Right ventricle myocardium superior (tissue), 1 donor: ENCODE data around the gene SLC1A2. TPM values are rescaled to one million over a fixed set of nuclear protein-coding genes. Genes with fewer than 3 reads are reported as not detected.
A peak's percentile ranks its signal among the peaks of the same experiment; 100 is the strongest.

Experiments used
- ATAC-seq: fragments of 200-7000 bp; cut with Tn5 transposase; one replicate; pipeline ENCODE4 v1.9.1; 2020; ENCODE audit warnings: mild to moderate bottlenecking; ENCODE audit not compliant: poor library complexity
- DNase-seq: peaks from one replicate; pipeline ENCODE4 v3.0.0-alpha.2; 2020
- intact Hi-C: fragments of 100-400 bp; cut with DNase I; formaldehyde crosslinking; loops from one replicate; pipeline ENCODE4 v1.11.2; 2022
- total RNA-seq: library from RNA; stranded (reverse); fragmentation: NEBNext Ultra II Directional; extraction: Animal tissue kit (Norgen Biotek cat#: 25700); gene quantifications from one replicate; pipeline ENCODE4 v1.2.1, GENCODE V29; 2021
- donor health status: DM: no; HTN: yes; CAD: no; lungs with severe emphysema.

SLC1A2 gene
- total RNA-seq, 1 donor from 2014 or later: 2.0 TPM

DNA sequence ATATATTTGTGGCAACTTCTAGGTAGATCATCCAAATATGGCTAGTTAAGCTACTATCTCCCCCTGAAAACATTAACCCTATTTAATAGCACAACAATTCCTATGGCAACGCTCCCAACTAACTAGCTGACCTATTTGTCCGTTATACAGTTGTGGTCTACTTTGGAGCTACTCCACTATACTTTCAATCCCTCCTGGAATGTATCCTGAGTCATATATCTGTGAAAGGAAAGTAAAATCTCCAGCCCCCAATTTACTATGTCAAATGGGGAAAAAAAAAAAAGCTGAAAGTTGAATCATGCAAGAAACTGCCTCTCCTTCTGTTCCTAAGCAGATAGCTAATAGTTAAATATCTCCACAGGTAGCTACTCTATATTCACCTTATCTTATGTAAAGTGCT is 151.9 kb downstream of the SLC1A2 start:
- DNase-seq (no peak), ATAC-seq (no peak)
- intact Hi-C loops: no loop called here

DNA sequence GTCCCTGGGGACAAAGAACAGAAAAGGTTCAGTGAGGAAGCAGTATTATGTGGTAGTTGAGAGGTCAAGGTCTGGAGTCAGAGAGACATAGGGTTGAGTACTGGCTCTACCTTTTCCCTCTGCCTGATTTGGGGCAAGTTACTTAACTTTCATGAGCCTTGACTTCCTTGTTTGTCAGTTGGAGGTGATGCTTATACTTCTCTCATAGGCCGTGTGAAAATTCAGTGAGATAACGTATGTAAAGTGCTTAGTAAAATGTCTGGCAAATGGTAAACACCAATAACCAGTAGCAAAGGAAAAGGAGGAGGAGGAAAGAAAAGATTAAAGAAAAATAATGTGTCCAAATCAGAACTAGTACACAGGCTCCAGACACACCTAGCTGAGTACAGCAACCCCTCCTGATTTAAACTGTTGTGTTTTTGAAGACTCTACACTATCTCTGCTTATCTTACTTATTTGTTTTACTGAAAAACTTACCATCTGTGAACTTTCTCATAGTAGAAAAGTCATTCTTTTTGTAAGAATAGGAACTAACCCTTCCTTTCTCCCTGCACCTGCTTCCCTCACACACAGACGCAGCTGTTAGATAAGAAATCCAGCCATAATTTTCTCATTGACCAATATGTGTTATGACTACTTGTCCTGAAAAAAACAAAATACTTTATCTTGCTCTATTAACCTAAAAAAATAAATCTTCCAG is 153.5 kb downstream of the SLC1A2 start:
- ATAC-seq: no peak
- intact Hi-C loops: no loop called here
- no peak for DNase-seq

DNA sequence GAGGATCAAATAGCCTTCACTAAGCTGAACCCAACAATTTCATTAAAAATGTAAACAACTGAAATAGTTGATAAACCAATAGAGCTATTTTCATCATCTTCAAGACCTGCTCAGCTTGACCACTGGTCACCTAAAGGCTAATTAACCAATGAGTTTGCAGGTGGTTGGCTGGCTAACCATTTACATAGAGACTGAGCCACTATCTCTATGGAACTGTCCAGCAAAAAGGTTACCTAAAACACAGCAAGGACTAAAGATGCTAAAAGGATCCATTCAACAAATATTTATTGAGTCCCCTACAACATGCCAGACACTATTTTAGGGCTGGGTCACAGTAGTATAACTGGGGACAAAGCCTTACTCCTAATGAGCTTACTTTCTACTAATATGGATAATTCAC is 156.6 kb downstream of the SLC1A2 start:
- no peak for ATAC-seq
- DNase-seq: no peak
- intact Hi-C loops: no loop called here

DNA sequence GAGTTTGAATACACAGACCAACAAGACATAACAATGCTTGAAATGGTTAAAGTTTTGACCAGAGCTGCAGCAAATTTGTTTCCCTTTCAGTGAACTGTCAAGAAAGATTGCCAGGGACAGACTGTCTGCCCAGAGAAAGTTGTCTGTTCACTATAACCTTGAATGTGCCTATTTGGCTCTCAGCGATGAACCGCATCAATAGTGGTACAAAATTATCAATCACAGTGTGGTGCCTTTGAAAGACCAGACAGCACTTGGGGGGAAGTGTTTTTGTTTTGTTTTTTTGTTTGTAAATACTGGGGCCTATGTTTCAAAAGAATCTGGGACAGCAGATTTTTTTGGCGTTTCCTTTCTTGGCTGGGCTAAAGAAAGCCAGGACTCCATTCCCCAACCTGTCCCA is 157.3 kb downstream of the SLC1A2 start:
- intact Hi-C loops: no loop called here

DNA sequence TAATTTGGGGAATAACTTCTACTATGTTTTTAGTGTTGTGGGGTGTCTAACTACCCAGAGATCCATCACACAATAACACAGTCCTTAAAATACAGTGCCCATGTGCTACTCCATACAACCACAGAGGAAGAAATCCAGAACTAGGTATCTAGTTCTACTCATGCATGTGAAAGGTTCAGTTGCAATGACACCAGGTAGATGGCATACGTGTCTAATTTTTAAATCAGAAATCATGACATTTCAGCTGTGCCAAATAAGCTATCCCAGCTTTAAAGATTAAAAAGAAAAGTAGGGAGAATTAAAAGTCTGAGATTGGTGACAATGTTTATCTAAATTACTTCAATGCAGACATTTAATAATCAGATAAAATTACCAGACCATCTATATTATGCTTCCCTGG is 158.2 kb downstream of the SLC1A2 start:
- no peak for ATAC-seq
- DNase-seq: no peak
- intact Hi-C loops: no loop called here

More for the DNA sequence above, 157.3 kb downstream of the SLC1A2 start:
- DNase-seq: no peak
- ATAC-seq: no peak

DNA sequence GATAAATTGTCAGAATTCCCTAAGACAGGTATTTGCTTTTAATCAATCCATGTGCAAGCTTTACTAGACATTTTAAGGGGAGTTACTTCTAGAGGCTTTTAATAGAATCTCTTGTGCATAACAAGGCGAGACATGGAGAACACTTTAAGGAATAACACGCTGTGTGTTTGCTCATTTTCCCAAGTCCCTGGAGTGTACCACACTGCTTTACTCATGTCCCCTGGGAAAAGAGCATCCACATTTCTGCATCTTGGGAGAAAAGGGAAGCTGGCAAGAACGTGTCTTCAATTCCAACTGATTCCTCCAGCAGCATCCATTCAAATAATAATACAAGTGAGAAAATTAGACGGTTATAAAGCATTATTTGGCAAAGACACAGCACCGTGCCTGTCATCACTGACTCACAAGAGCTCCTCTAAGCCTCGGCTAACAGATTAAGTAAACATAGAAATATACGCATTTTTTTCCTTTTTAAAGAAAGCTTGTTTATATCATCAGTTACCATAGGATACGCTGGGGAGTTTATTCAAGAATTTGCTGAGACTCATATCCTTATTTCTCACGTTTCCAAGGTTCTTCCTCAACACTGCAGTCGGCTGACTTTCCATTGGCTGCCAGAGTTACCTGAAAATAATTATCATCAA is 158.9 kb downstream of the SLC1A2 start:
- ATAC-seq: peak; percentile 12
- DNase-seq: no peak
- intact Hi-C loops: no loop called here

GRCh38 chr11:35259529-35259928 is 159.8 kb downstream of the SLC1A2 start:
- DNase-seq (no peak), ATAC-seq (no peak)
- intact Hi-C loops: no loop called here

DNA sequence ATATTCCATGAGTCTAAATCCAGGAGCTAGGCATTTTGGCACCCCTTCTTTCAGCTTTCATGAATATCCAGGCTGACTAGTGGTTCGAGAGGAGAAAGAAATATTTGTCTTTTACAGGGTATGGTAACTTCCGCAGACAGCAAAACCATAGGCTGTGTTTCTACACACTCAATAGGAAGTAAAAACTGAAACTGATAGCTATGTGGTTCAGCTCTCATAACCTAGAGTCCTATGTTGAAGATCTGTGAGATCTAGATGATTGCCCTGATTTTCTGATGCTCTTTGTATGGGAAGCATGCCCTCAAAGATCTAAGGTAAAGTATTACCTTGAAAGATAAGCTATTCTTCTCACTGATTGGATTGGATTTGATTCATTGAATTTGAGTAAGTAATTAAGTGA is 162.1 kb downstream of the SLC1A2 start:
- intact Hi-C loops: no loop called here
- ATAC-seq (no peak), DNase-seq (no peak)

DNA sequence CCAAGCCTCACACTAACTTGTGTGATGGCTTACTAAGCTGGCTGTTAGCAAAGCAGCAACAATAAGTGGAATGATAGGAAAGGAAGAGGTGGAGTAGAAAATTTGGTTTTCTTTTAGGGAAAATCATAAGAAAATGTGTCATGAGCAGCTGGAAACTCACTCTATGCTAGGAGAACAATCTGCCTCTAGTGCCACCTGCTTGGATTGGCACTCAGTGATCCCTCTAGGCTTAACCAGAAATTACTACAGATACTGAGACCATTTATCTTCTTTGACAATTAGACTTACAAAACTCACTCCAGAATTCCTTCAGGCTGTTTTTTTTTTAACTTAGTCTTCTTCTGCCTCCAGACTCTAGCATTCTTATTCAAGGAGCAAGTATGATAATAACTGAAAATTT is 163.1 kb downstream of the SLC1A2 start:
- ATAC-seq: no peak
- no peak for DNase-seq
- intact Hi-C loops: no loop called here

DNA sequence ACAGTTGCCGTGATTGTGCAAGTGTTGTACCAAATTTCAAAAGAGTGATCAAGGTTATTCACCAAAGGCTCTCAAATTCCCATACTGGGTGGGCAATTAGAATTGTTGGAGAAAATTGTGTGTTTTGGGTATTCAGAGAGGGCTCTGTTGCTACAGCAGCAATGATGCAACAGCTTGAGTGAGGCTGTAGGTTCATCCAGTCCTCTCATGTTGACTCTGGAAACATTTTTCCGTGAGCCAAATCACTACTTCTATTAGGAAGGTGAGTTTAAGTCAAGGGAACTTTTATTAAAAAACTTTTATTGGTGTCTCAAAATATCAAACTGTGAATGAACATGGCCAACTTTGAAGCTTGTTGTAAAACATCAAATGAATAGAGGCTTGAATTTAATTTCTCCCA is 163.8 kb downstream of the SLC1A2 start:
- DNase-seq (no peak), ATAC-seq (no peak)
- intact Hi-C loops: no loop called here

- ATAC-seq (no peak), DNase-seq (no peak)
- intact Hi-C loops: no loop called here
Observed at GRCh38 chr11:35253237-35253636, 166.1 kb downstream of the SLC1A2 start.

DNA sequence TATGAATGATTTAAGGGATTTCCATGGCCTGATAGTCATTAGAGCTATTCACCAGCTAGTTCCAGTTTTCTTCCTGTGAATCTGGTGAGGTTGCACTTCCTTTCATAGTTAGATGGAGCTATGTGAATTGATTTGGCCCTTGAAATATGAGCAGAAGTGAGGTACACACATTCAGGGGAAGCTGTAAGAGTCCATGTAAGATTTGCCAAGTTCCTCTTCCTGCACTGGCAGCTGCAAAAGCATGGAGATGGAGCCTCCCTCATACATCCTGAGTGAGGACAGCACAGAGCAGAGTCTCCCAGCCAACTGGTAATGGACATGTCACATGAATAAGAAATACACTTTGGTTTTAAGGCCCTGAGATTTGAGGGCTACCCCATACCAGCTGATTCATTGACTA is 168.7 kb downstream of the SLC1A2 start:
- intact Hi-C loops: no loop called here
- peak; percentile 52 for ATAC-seq
- no peak for DNase-seq

DNA sequence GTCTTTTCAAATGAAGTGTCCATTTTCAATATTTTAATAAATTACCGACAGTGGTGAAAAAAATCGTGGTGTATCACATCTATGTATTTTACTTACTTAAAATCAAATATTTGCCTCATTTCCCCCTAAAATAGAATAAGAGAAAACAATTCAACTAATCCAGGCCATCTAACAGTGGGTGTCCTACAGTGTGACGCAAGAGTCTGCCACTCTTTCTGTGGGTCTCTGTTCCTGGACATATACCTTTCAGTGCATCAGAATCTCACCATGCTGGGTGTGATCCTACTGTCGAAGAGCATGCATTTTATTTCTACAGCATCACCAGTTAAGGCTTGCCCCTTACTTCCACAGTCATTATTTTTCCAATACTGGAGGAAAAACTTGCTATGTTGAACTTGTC is 169.2 kb downstream of the SLC1A2 start:
- DNase-seq (no peak), ATAC-seq (no peak)
- intact Hi-C loops: no loop called here

GRCh38 chr11:35248558-35249323 is 170.6 kb downstream of the SLC1A2 start:
- ATAC-seq (peak; percentile 27), DNase-seq (no peak)
- intact Hi-C loops: no loop called here

DNA sequence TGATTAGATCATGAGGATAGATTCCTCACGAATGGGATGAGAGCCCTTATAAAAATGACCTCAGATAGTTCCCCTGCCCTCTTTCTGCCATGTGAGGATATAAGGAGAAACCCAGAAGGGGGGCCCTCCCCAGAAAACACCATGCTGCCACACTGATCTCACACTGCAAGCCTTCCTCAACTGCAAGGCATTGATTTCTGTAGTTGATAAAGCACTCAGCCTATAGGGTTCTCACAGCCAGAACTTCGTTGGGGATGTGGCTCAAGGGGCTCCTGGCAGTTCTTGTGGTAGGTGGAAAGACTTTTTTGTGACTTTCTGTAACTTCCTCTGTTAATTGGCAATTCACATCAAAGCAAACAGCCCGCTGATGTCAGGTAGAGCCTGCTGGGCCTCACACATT is 171.5 kb downstream of the SLC1A2 start:
- no peak for ATAC-seq
- intact Hi-C loops: no loop called here
- DNase-seq: no peak

GRCh38 chr11:35247428-35247827 is 171.9 kb downstream of the SLC1A2 start:
- peak; percentile 34 for DNase-seq
- no peak for ATAC-seq
- intact Hi-C loops: no loop called here

DNA sequence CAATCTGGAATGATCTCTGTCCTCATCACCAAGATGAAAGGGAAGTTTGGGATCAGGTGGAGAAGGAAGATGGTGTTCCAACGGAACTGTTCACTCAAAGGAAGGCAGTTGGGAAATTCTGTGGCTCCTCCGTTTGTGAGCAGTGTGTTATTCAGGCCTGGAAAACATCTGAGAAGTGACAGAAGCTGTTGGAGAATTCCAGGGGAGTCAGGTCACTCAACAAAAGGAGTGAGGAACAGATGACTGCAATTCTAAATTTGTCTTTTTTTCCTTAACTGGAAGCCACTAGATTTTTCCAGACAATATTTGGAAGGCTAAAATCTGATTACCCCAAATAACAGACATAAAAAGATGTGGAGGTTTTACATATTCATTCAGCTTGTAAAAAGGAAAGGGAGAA is 172.6 kb downstream of the SLC1A2 start:
- intact Hi-C loops: no loop called here
- ATAC-seq: peak; percentile 73
- DNase-seq: no peak

- intact Hi-C loops: no loop called here
- peak; percentile 34 for ATAC-seq
- DNase-seq: peak; percentile 38
Observed at GRCh38 chr11:35245786-35246185, 173.6 kb downstream of the SLC1A2 start.

GRCh38 chr11:35245056-35245455 is 174.3 kb downstream of the SLC1A2 start:
- DNase-seq (no peak), ATAC-seq (no peak)
- intact Hi-C loops: no loop called here

GRCh38 chr11:35243774-35244173 is 175.6 kb downstream of the SLC1A2 start:
- DNase-seq: no peak
- intact Hi-C loops: no loop called here
- no peak for ATAC-seq
